Measurements from ENCODE around the gene FRMD3. TPM values are rescaled to one million over a fixed set of nuclear protein-coding genes. Genes with fewer than 3 reads are reported as not detected.

Gene FRMD3
- total and polyA plus RNA-seq, 7 experiments from 2014 or later, result 0.85 to 2.5 (median 0.97) TPM; not detected in 1

- Mint-ChIP-seq H3K36me3 (peaks cover 0 to 14% (median 6%) of the 10 kb centered on the region in 5 donors), H3K4me1 (peaks cover 0 to 7% (median 0%) of the 10 kb centered on the region in 7 donors), H3K27ac (no peak overlapping the region), H3K27me3 (peaks cover 0 to 18% (median 0%) of the 10 kb centered on the region in 5 donors), H3K4me3 (no peak overlapping the region), H3K9me3 (peaks cover 0 to 7% (median 0%) of the 10 kb centered on the region in 11 donors)
- Histone ChIP-seq H3K4me1 (ENCODE audit: control insufficient read depth in 2 of 2, insufficient read depth in 2 of 2, low read length in 2 of 2) (no peaks in the 10 kb centered on the region), H3K27ac (ENCODE audit: low read depth, low read length) (no peak overlapping the region), H3K4me3 (ENCODE audit: low read length) (no peak overlapping the region), H3K27me3 (ENCODE audit: control insufficient read depth in 2 of 2, insufficient read depth in 2 of 2, low read length in 2 of 2) (no peaks in the 10 kb centered on the region), H3K36me3 (ENCODE audit: control insufficient read depth in 2 of 3, insufficient read depth in 3 of 3, low read length in 3 of 3) (no peaks in the 10 kb centered on the region), H3K9me3 (ENCODE audit: control insufficient read depth in 2 of 3, low read length in 3 of 3) (no peaks in the 10 kb centered on the region)
- ChIA-PET POLR2A (no interaction called here), CTCF (no interaction called here)
- intact Hi-C loops (cut with micrococcal nuclease), result no loop called here
- ATAC-seq (no peak), DNase-seq (no peak)
These were observed 23.4 kb downstream of the FRMD3 start for GRCh38 chr9:83514767-83515166.

GRCh38 chr9:83512621-83513020, 25.6 kb downstream of the FRMD3 start:
- peaks cover 7 to 15% (median 10%) of the 10 kb centered on the region in 7 donors for H3K4me1 Mint-ChIP-seq
- CTCF ChIA-PET, result no interaction called here
- intact Hi-C loops (cut with micrococcal nuclease), result no loop called here
- H3K9me3 Mint-ChIP-seq, result peaks cover 0 to 1% (median 0%) of the 10 kb centered on the region in 11 donors
- Histone ChIP-seq H3K9me3 (ENCODE audit: control insufficient read depth in 2 of 3, low read length in 3 of 3) (no peaks in the 10 kb centered on the region), H3K27ac (ENCODE audit: low read depth, low read length) (no peak overlapping the region), H3K4me1 (ENCODE audit: control insufficient read depth in 2 of 2, insufficient read depth in 2 of 2, low read length in 2 of 2) (no peaks in the 10 kb centered on the region), H3K4me3 (ENCODE audit: low read length) (no peak overlapping the region), H3K36me3 (ENCODE audit: control insufficient read depth in 2 of 3, insufficient read depth in 3 of 3, low read length in 3 of 3) (no peaks in the 10 kb centered on the region), H3K27me3 (ENCODE audit: control insufficient read depth in 2 of 2, insufficient read depth in 2 of 2, low read length in 2 of 2) (no peaks in the 10 kb centered on the region)
- H3K27me3 Mint-ChIP-seq, result peaks cover 0 to 17% (median 0%) of the 10 kb centered on the region in 5 donors
- POLR2A ChIA-PET, result no interaction called here
- H3K27ac Mint-ChIP-seq, result peak overlapping the region in 1 of 9 donors; percentile 62
- H3K36me3 Mint-ChIP-seq, result peaks cover 0 to 13% (median 6%) of the 10 kb centered on the region in 5 donors
- ATAC-seq (no peak), DNase-seq (no peak)
- no peak overlapping the region for H3K4me3 Mint-ChIP-seq

DNA sequence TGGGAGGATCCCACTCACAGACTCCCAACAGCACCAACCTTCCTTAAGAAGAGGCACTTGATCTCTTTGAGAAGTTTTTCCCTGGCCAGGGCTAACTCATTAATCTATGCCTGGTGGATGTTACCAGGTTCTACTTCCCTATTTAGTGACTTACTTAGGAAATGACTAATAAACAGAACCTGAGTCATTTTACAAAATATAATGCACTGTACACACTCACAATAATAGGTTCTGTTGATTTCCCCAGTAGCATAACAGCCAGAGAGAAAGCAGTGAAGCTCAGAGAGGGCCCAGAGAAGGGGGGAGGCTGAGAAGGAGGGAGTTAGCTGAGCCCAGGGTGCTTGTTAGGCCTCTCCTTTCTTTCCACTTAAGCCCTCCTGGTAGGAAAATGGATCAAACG, 27.1 kb downstream of the FRMD3 start:
- CTCF ChIA-PET, result no interaction called here
- Mint-ChIP-seq H3K4me3 (no peak overlapping the region), H3K36me3 (peaks cover 0 to 13% (median 3%) of the 10 kb centered on the region in 5 donors), H3K4me1 (peaks cover 6 to 15% (median 9%) of the 10 kb centered on the region in 7 donors), H3K9me3 (no peaks in the 10 kb centered on the region), H3K27ac (peak overlapping the region in 1 of 9 donors; percentile 27), H3K27me3 (peaks cover 0 to 6% (median 0%) of the 10 kb centered on the region in 5 donors)
- DNase-seq (no peak), ATAC-seq (peak; percentile 83)
- Histone ChIP-seq H3K36me3 (ENCODE audit: control insufficient read depth in 2 of 3, insufficient read depth in 3 of 3, low read length in 3 of 3) (no peaks in the 10 kb centered on the region), H3K27ac (ENCODE audit: low read depth, low read length) (no peak overlapping the region), H3K4me3 (ENCODE audit: low read length) (no peak overlapping the region), H3K27me3 (ENCODE audit: control insufficient read depth in 2 of 2, insufficient read depth in 2 of 2, low read length in 2 of 2) (no peaks in the 10 kb centered on the region), H3K9me3 (ENCODE audit: control insufficient read depth in 2 of 3, low read length in 3 of 3) (no peaks in the 10 kb centered on the region), H3K4me1 (ENCODE audit: control insufficient read depth in 2 of 2, insufficient read depth in 2 of 2, low read length in 2 of 2) (no peaks in the 10 kb centered on the region)
- POLR2A ChIA-PET, result no interaction called here
- intact Hi-C loops (cut with micrococcal nuclease), result no loop called here

DNA sequence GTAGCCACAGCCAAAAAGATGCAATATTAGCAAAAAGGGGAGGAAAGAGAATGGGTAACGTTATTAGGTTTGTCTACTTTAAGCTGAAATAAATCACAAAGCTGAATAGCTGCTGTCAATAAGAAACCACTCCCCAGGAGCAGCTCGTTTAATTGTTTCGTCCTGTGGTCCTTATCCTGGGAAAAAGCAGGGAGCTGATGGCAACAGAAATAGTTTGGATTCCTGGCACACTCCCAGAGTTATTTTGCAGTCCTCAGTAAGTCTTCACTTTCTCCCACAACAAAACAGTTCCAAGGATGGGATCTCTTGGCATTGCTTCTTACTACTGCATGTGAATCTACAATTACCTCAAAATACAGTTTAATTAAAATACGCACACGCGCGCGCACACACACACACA, 28.8 kb downstream of the FRMD3 start:
- H3K27me3 Mint-ChIP-seq, result no peaks in the 10 kb centered on the region
- H3K4me3 ChIP-seq (ENCODE audit: low read length), result no peak overlapping the region
- H3K27ac Mint-ChIP-seq, result no peak overlapping the region
- DNase-seq (no peak), ATAC-seq (no peak)
- no peaks in the 10 kb centered on the region for H3K9me3 ChIP-seq (ENCODE audit: control insufficient read depth in 2 of 3, low read length in 3 of 3)
- POLR2A ChIA-PET, result no interaction called here
- H3K27me3 ChIP-seq (ENCODE audit: control insufficient read depth in 2 of 2, insufficient read depth in 2 of 2, low read length in 2 of 2), result no peaks in the 10 kb centered on the region
- H3K4me1 ChIP-seq (ENCODE audit: control insufficient read depth in 2 of 2, insufficient read depth in 2 of 2, low read length in 2 of 2), result no peaks in the 10 kb centered on the region
- intact Hi-C loops (cut with micrococcal nuclease), result no loop called here
- H3K36me3 ChIP-seq (ENCODE audit: control insufficient read depth in 2 of 3, insufficient read depth in 3 of 3, low read length in 3 of 3), result no peaks in the 10 kb centered on the region
- CTCF ChIA-PET, result no interaction called here
- no peaks in the 10 kb centered on the region for H3K9me3 Mint-ChIP-seq
- H3K27ac ChIP-seq (ENCODE audit: low read depth, low read length), result no peak overlapping the region
- peaks cover 0 to 13% (median 0%) of the 10 kb centered on the region in 5 donors for H3K36me3 Mint-ChIP-seq
- peaks cover 6 to 15% (median 9%) of the 10 kb centered on the region in 7 donors for H3K4me1 Mint-ChIP-seq
- no peak overlapping the region for H3K4me3 Mint-ChIP-seq

DNA sequence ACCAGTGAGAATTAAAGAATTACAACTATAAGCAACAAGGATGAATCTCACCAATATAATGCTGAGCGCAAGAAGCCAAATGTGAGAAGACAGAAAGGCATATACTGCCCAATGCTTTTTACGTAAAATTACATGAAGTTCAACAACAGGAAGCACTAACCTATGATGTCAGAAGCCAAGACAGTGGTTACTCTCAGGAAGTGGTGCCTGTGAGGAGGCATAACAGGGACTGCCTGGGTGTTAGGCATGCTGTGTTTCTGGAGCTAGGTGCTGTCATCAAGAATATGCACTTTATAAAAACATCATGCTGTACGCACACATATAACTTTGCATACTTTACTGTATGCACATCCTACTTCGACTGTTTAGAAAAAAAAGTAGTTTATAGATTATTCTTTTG, 30.1 kb downstream of the FRMD3 start:
- peak; percentile 78 for ATAC-seq
- Mint-ChIP-seq H3K36me3 (peaks cover 0 to 13% (median 0%) of the 10 kb centered on the region in 5 donors), H3K4me1 (peaks cover 6 to 15% (median 9%) of the 10 kb centered on the region in 7 donors), H3K27me3 (no peaks in the 10 kb centered on the region), H3K9me3 (no peaks in the 10 kb centered on the region), H3K27ac (peak overlapping the region in 7 of 9 donors; percentile 30 to 56 (median 37)), H3K4me3 (no peak overlapping the region)
- ChIA-PET CTCF (no interaction called here), POLR2A (no interaction called here)
- Histone ChIP-seq H3K4me3 (ENCODE audit: low read length) (no peak overlapping the region), H3K9me3 (ENCODE audit: control insufficient read depth in 2 of 3, low read length in 3 of 3) (no peaks in the 10 kb centered on the region), H3K4me1 (ENCODE audit: control insufficient read depth in 2 of 2, insufficient read depth in 2 of 2, low read length in 2 of 2) (no peaks in the 10 kb centered on the region), H3K27me3 (ENCODE audit: control insufficient read depth in 2 of 2, insufficient read depth in 2 of 2, low read length in 2 of 2) (no peaks in the 10 kb centered on the region), H3K27ac (ENCODE audit: low read depth, low read length) (no peak overlapping the region), H3K36me3 (ENCODE audit: control insufficient read depth in 2 of 3, insufficient read depth in 3 of 3, low read length in 3 of 3) (no peaks in the 10 kb centered on the region)
- DNase-seq, result peak in 7 of 9 donors; percentile 1 to 53 (median 36)
- intact Hi-C loops (cut with micrococcal nuclease), result loop anchor here in 1 of 2 donors (1.0 kb wide), 1 partner anchor 35 kb away; no protein-coding TSS in a partner anchor

DNA sequence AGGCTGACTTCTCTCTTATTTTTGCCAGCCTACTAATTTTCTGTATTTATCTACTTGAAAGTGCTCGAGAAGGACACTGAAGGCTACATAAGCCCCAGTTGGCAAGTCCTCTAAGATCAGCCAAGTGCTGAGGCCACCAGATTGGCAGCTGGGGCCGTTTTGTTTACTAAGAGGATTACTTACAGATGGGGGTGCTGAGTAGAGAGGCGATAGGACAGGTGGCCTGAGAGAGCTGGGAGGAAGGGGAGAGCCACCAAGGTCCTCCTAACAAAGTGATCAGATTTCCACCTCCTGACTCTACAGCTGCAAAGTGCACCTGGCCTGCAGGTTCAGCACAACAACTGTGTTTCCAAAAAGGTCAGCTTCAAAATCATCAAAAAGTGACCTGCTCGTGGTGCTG, 32.9 kb downstream of the FRMD3 start:
- Mint-ChIP-seq H3K36me3 (peaks cover 0 to 5% (median 0%) of the 10 kb centered on the region in 5 donors), H3K9me3 (no peaks in the 10 kb centered on the region), H3K4me3 (no peak overlapping the region), H3K27me3 (no peaks in the 10 kb centered on the region), H3K4me1 (peaks cover 6 to 15% (median 9%) of the 10 kb centered on the region in 7 donors), H3K27ac (peak overlapping the region in 1 of 9 donors; percentile 33)
- CTCF ChIA-PET, result no interaction called here
- Histone ChIP-seq H3K4me3 (ENCODE audit: low read length) (no peak overlapping the region), H3K27me3 (ENCODE audit: control insufficient read depth in 2 of 2, insufficient read depth in 2 of 2, low read length in 2 of 2) (no peaks in the 10 kb centered on the region), H3K27ac (ENCODE audit: low read depth, low read length) (no peak overlapping the region), H3K4me1 (ENCODE audit: control insufficient read depth in 2 of 2, insufficient read depth in 2 of 2, low read length in 2 of 2) (no peaks in the 10 kb centered on the region), H3K36me3 (ENCODE audit: control insufficient read depth in 2 of 3, insufficient read depth in 3 of 3, low read length in 3 of 3) (no peaks in the 10 kb centered on the region), H3K9me3 (ENCODE audit: control insufficient read depth in 2 of 3, low read length in 3 of 3) (no peaks in the 10 kb centered on the region)
- intact Hi-C loops (cut with micrococcal nuclease), result loop anchor here in 1 of 2 donors (2.0 kb wide), 1 partner anchor 30 kb away; no protein-coding TSS in a partner anchor
- POLR2A ChIA-PET, result no interaction called here
- ATAC-seq (no peak), DNase-seq (no peak)

DNA sequence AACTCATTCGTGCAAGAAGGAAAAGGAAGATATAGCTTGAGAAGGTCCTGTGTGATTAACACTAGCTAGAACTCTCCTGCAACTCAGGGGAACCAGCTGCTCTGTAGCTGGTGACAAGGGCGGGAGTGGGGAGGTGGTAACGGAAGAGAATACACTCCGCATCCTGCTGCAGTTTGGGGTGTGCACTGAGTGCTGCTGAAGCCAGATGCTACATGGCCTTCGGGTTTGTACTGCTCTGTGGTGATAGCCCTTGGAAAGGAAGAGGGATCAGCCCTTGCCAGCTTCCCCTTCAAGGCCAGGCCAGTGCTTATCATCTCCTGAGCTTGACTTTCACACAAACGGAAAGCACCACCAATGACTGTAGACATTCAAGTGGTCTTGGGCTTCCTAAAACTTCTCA, 34.3 kb downstream of the FRMD3 start:
- H3K27ac Mint-ChIP-seq, result no peak overlapping the region
- no peak overlapping the region for H3K4me3 Mint-ChIP-seq
- no peaks in the 10 kb centered on the region for H3K9me3 ChIP-seq (ENCODE audit: control insufficient read depth in 2 of 3, low read length in 3 of 3)
- H3K36me3 ChIP-seq (ENCODE audit: control insufficient read depth in 2 of 3, insufficient read depth in 3 of 3, low read length in 3 of 3), result no peaks in the 10 kb centered on the region
- ATAC-seq (no peak), DNase-seq (no peak)
- no peaks in the 10 kb centered on the region for H3K27me3 ChIP-seq (ENCODE audit: control insufficient read depth in 2 of 2, insufficient read depth in 2 of 2, low read length in 2 of 2)
- no peaks in the 10 kb centered on the region for H3K9me3 Mint-ChIP-seq
- H3K27ac ChIP-seq (ENCODE audit: low read depth, low read length), result no peak overlapping the region
- H3K4me3 ChIP-seq (ENCODE audit: low read length), result no peak overlapping the region
- POLR2A ChIA-PET, result no interaction called here
- no peaks in the 10 kb centered on the region for H3K36me3 Mint-ChIP-seq
- intact Hi-C loops (cut with micrococcal nuclease), result loop anchor here in 1 of 2 donors (2.0 kb wide), 1 partner anchor 29 kb away; no protein-coding TSS in a partner anchor
- peaks cover 6 to 11% (median 9%) of the 10 kb centered on the region in 7 donors for H3K4me1 Mint-ChIP-seq
- peaks cover 0 to 3% (median 0%) of the 10 kb centered on the region in 5 donors for H3K27me3 Mint-ChIP-seq
- H3K4me1 ChIP-seq (ENCODE audit: control insufficient read depth in 2 of 2, insufficient read depth in 2 of 2, low read length in 2 of 2), result no peaks in the 10 kb centered on the region
- CTCF ChIA-PET, result no interaction called here
